Fibroblast of lung (primary cell): ENCODE measurements around the gene SORCS2. TPM values are rescaled to one million over a fixed set of nuclear protein-coding genes. Genes with fewer than 3 reads are reported as not detected.

ENCODE experiments used
- DNase-seq, 2 donors: peaks; one replicate each; pipeline versions ENCODE4 v3.0.0 to v3.0.0-alpha.2; 2010; ENCODE audit warnings: low read depth in 2 of 2
- H2AFZ ChIP-seq: 2 replicates; pipeline ENCODE4 v1.5.1; 2012; ENCODE audit warnings: low read length, control low read depth, inconsistent platforms
- H3K27ac ChIP-seq: 2 replicates; pipeline ENCODE4 v1.5.1; 2011; ENCODE audit warnings: low read length, control low read depth; ENCODE audit not compliant: insufficient read depth
- H3K27me3 ChIP-seq: 2 replicates; pipeline ENCODE4 v1.5.1; 2011; ENCODE audit warnings: mild to moderate bottlenecking, low read length; ENCODE audit not compliant: control insufficient read depth, insufficient read depth
- H3K36me3 ChIP-seq: 2 replicates; pipeline ENCODE4 v1.5.1; 2011; ENCODE audit warnings: low read length; ENCODE audit not compliant: control insufficient read depth, insufficient read depth
- H3K4me1 ChIP-seq: 2 replicates; pipeline ENCODE4 v1.5.1; 2011; ENCODE audit warnings: low read length; ENCODE audit not compliant: control insufficient read depth, insufficient read depth; ENCODE audit errors: extremely low read depth
- H3K4me2 ChIP-seq: 2 replicates; pipeline ENCODE4 v1.5.1; 2011; ENCODE audit warnings: low read length, control low read depth; ENCODE audit not compliant: insufficient read depth; ENCODE audit errors: extremely low read depth
- H3K4me3 ChIP-seq, 4 experiments: fragments of 200-600 bp in 1 of 4; sonication (generic) in 1 of 4; replicated peaks in 1 of 4; 2 replicates each; pipeline ENCODE4 v1.5.1; 2011 to 2016; ENCODE audit warnings: low read length in 4 of 4, low read depth in 3 of 4, mild to moderate bottlenecking in 3 of 4, control low read depth in 2 of 4, inconsistent platforms in 1 of 4, mixed read lengths in 1 of 4; ENCODE audit not compliant: insufficient read depth in 1 of 4; ENCODE audit errors: control extremely low read depth in 1 of 4
- H3K79me2 ChIP-seq: 2 replicates; pipeline ENCODE4 v1.5.1; 2012; ENCODE audit warnings: mild to moderate bottlenecking, low read length, inconsistent platforms; ENCODE audit not compliant: control insufficient read depth, insufficient read depth
- H3K9ac ChIP-seq: 2 replicates; pipeline ENCODE4 v1.5.1; 2011; ENCODE audit warnings: mild to moderate bottlenecking, low read length, control low read depth; ENCODE audit not compliant: insufficient read depth
- H3K9me3 ChIP-seq: 2 replicates; pipeline ENCODE4 v1.5.1; 2012; ENCODE audit warnings: low read depth, low read length; ENCODE audit not compliant: control insufficient read depth, insufficient read depth
- H4K20me1 ChIP-seq: 2 replicates; pipeline ENCODE4 v1.5.1; 2011; ENCODE audit warnings: low read length; ENCODE audit not compliant: control insufficient read depth, insufficient read depth; ENCODE audit errors: extremely low read depth
- CTCF ChIP-seq, 2 donors: IDR thresholded peaks in 1 of 2; conservative IDR thresholded peaks in 1 of 2; 1 replicate in 1 of 2; 2 replicates in 1 of 2; pipeline ENCODE4 v1.5.1; 2011 to 2012; ENCODE audit warnings: low read length in 2 of 2, control low read depth in 1 of 2, inconsistent platforms in 1 of 2, low read depth in 1 of 2, mild to moderate bottlenecking in 1 of 2
- EZH2 ChIP-seq: IDR thresholded peaks from 2 replicates; pipeline ENCODE4 v1.5.1; 2012; ENCODE audit warnings: low read length, control low read depth, mild to moderate bottlenecking; ENCODE audit errors: missing control alignments
- polyA plus RNA-seq, 2 donors: library from polyadenylated mRNA; depleted of rRNA in 1 of 2; stranded (reverse) in 1 of 2; unstranded in 1 of 2; fragments of >200 nt; gene quantifications; 2 replicates each; pipeline ENCODE4 v1.2.1, GENCODE V29; 2011 to 2012; ENCODE audit warnings: missing spikeins in 1 of 2
- total RNA-seq: library from RNA; depleted of rRNA; stranded (reverse); fragments of >200 nt; gene quantifications from 2 replicates; pipeline ENCODE4 v1.2.1, GENCODE V29; 2014

SORCS2 gene
- total and polyA plus RNA-seq, 2 donors (not counting 1 experiment from before 2014, with no cell fraction given), result 0.17 to 0.41 TPM

- Histone ChIP-seq H3K4me3 (no peak overlapping the region), H3K4me2 (no peak overlapping the region), H3K4me1 (no peaks in the 10 kb centered on the region), H3K36me3 (no peaks in the 10 kb centered on the region), H2AFZ (no peak overlapping the region), H3K27me3 (no peaks in the 10 kb centered on the region), H3K9me3 (no peaks in the 10 kb centered on the region), H3K9ac (no peak overlapping the region), H3K27ac (no peak overlapping the region), H4K20me1 (no peaks in the 10 kb centered on the region), H3K79me2 (no peaks in the 10 kb centered on the region)
- DNase-seq, result peak; percentile 14 to 49
- TF ChIP-seq CTCF (conservative IDR thresholded peaks at IDR 0.05 in 1 of 2, IDR thresholded peaks at IDR 0.05 in 1 of 2; ENCODE audit: low read depth in 1 of 2, low read length in 2 of 2) (no peak), EZH2 (no peak)
Observed at GRCh38 chr4:7236847-7237246, 44.5 kb downstream of the SORCS2 start.

DNA sequence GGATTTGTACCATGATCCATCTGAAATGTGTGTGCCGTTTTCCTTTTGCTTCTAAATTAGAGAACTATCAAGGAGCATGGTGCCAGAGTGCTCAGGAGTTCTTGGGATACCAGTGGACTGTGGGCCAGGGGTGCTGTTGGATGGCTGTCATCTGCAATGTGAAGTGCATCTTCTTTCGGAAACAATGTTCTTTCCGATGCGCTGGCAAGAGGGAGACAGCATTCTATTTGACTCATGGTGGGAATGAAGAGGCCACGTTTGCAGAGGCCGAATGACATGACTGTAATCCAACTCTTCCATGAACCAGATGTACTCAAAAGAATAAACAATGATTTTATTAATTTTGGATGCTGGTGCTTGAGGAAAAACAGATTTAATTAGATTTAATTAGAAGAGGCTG is 45.5 kb downstream of the SORCS2 start:
- TF ChIP-seq EZH2, result no peak
- no peaks in the 10 kb centered on the region for H3K4me1 ChIP-seq
- no peaks in the 10 kb centered on the region for H3K27me3 ChIP-seq
- no peaks in the 10 kb centered on the region for H3K9me3 ChIP-seq
- no peak for DNase-seq
- H3K27ac ChIP-seq, result no peak overlapping the region
- no peaks in the 10 kb centered on the region for H3K79me2 ChIP-seq
- no peaks in the 10 kb centered on the region for H3K36me3 ChIP-seq
- H2AFZ ChIP-seq, result no peak overlapping the region
- no peak overlapping the region for H3K9ac ChIP-seq
- no peaks in the 10 kb centered on the region for H4K20me1 ChIP-seq
- no peak overlapping the region for H3K4me3 ChIP-seq
- no peak overlapping the region for H3K4me2 ChIP-seq

DNA sequence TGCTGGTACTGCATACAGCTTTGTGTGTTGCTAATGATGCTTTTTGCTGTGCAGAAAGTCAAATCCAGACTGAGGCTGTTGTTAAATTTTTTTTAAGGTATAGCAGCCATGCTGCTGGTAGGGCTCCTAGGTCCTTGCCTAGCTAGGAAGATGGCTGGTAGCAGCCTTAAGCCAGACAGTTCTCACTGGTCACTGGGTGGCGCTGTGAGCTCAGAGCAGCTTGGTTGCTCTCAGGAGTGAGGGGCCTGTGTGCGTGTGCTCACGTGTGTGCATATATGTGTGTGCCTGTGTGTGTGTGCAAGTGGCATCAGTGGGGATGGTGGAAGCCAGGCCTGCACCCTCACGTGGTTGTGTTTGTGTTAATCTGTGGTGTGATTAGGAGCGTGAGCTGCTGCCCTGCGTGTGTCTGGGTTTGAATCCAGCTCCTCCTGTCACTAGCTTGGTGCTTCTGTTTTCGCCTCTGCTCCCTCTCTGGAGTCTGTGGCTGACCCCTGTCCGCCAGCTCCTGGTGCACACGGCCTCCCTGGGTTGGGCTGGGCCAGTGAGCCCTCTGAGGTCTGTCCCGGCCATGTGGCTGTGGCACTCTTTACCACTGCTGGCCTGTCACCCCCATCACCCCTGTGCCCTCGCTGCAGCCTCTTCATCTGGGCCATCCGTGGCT is 46.1 kb downstream of the SORCS2 start:
- no peak for DNase-seq
- no peaks in the 10 kb centered on the region for H3K79me2 ChIP-seq
- H3K27me3 ChIP-seq, result no peaks in the 10 kb centered on the region
- no peak overlapping the region for H2AFZ ChIP-seq
- no peak overlapping the region for H3K4me3 ChIP-seq
- H3K4me1 ChIP-seq, result no peaks in the 10 kb centered on the region
- H3K9ac ChIP-seq, result no peak overlapping the region
- TF ChIP-seq CTCF (conservative IDR thresholded peaks at IDR 0.05 in 1 of 2, IDR thresholded peaks at IDR 0.05 in 1 of 2; ENCODE audit: low read depth in 1 of 2, low read length in 2 of 2) (peak in 1 of 2 donors; percentile 9), EZH2 (no peak)
- no peak overlapping the region for H3K4me2 ChIP-seq
- H3K36me3 ChIP-seq, result no peaks in the 10 kb centered on the region
- H3K27ac ChIP-seq, result no peak overlapping the region
- no peaks in the 10 kb centered on the region for H4K20me1 ChIP-seq
- H3K9me3 ChIP-seq, result no peaks in the 10 kb centered on the region
